HG03066 (cell line): ENCODE measurements around the gene IL1RAPL1.

Experiments
- ATAC-seq: cut with Tn5 transposase; IDR thresholded peaks from one replicate; pipeline ENCODE4 v1.9.1; 2021; ENCODE audit warnings: low read depth; ENCODE audit not compliant: unreplicated experiment

The IL1RAPL1 gene

DNA sequence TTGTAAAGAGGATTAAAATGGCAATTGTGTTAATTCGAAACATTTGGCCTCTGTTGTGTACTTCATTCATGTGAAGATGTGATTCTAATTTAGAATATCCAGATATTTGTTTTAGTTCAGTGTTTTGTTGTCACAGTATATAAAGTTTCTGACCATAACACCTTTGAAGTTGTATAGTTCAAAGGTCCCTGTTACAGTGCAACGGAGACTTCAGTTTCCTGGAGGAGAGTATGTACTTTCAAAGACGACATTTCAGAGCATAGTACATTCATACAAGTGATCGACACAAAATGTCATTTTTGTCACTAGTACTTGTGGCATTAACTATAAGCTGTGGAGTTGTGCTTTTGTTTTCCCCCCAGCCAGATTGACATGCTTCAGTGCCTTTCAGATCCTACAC is 1255.3 kb downstream of the IL1RAPL1 start:
- ATAC-seq = no peak

DNA sequence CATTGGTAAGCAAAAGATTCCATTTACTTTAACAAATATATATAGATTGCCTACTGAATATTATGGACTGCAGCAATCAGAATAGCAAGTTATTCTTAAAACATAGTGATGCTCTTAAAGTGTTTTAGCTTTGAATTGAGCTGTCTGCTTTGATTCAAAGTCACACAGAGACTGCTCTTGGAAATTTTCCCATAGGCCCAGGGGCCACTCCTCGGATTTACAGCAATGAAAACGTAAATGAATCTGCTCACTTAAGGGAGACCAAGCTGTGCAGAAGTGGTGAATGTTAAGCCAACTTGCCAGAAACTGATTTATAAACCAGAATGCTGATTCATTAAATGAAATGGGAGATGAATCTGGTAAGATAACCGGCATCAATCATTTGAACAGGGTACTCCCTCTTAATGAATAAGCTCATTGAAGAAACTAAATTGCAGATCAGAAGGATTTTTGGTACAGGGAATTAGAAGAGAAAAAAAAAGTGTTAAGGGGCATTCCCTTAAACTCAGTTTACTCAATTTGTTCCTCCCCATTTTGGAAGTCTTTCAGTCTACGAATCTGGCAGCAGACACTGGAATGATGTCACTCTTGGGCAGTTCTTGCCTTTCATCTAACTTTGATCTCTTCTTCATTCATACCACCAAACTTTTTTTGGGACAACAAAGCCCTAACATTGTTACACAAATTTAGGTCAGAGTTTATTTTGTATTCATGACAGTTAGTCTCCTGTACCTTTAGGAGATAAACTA is 1264.8 kb downstream of the IL1RAPL1 start:
- no peak for ATAC-seq

DNA sequence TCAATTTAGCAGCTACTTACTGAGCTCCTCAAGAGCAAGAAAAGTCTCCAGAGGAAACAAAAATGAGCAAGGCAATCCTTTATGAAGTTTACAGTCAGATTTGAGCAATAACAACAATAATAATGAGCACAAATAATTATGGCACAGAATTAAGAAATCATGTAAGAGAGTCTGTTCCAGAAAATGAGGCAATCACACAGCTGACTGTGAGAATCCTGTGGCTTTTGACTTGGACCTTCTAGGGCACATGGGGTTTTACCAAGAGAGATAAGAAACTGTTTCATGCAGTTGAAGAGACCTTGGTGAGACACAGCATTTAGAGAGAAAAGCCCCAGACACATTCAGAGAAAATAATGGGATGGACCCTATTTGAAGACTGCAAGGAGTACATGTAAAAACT is 1265.5 kb downstream of the IL1RAPL1 start:
- no peak for ATAC-seq

DNA sequence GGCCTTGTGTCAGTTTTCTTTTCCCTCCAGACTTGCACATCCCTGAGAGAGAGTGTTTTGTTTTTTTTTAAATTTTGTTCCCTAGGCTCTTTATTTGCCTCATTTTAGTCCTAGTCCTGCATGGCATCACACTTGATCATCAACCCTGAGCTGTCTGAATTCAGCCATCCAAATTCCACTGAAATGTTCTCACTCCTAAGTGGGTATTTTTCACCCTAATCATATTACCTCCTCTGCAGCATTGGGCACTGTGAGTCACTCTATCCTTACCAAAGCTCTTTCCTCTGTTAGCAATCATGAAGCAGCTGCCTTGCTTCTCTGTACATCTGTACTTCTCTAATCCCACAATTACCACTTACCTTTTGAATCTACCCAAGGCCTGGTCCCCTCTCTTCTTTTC is 1271.5 kb downstream of the IL1RAPL1 start:
- no peak for ATAC-seq

GRCh38 chrX:29862126-29862677 is 1275.0 kb downstream of the IL1RAPL1 start:
- no peak for ATAC-seq

GRCh38 chrX:29867971-29868370 is 1280.7 kb downstream of the IL1RAPL1 start:
- no peak for ATAC-seq

DNA sequence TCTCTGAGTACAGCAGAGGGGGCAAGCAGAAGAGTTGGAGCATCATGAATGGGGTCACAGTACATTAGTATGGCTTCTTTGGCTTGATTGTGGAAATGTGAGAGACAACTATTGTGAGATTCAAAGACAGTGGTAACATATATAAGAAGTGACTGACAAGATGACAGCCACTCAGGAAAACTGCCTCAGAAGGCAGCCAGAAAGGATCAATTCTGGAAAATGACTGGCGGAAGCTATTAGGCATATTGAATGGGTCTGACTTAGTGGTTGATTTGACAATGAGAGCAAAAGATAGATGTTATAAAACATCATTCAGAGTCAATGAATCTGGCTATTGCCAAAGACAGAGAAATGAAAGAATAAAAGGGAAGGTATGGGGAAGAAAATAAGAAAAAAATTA is 1282.6 kb downstream of the IL1RAPL1 start:
- ATAC-seq = no peak

GRCh38 chrX:29870608-29871007 is 1283.4 kb downstream of the IL1RAPL1 start:
- no peak for ATAC-seq

GRCh38 chrX:29872831-29873230 is 1285.6 kb downstream of the IL1RAPL1 start:
- no peak for ATAC-seq

DNA sequence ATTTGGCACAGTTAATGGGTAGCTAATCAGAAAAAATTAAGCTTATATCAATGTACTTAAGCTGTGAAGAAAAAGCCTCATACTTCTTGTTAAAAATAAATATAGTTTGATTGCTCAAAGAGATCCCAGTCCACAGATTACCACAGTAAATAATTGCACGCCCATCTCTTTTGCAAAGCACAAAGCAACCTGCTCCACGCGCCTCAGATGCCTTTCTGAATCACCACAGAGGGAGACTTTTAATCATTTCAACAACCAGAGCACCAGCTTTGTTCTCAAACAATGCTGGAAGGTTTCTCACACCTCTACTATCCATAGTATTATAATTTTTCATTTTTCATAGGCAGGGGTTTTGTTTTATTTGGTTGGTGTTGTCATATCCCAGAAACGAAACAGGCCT is 1289.5 kb downstream of the IL1RAPL1 start:
- ATAC-seq = no peak

DNA sequence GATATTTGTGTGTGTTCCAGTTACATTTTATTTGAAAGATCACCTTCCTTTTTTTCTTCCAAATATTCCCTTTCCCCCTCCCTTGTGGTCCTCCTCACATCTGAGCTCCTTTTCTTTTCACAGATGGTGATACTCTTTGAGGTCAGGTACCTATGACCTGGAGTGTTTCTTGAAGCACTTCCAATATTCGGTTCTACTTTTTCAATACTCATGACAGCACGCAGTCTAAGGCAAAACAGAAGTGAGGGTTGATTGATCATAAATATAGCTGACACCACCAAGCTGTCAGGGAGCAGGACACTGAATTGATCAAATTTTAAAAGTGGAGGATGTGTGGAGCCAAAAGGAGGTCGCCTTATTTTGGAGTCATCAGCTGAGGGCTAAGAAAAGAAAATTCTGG is 1293.7 kb downstream of the IL1RAPL1 start:
- ATAC-seq = no peak

DNA sequence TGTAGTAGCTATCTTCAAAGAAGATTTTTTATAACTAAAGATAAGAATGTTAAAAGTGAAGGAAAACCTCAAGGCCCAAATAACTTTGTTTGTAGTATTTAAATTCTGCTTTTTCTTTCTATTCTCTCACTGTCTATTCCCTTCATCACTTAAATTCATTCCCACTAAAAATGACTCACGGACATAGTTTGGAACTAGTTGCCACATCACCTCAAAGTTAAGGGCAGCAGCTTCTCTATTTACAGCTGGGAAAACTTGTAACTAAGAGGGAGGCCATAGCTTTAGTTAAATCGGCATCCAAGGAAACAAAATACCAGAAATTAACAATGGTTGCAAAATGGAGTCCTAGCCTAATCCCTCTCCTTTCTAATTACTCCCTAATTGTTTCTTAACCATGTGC is 1302.8 kb downstream of the IL1RAPL1 start:
- no peak for ATAC-seq

DNA sequence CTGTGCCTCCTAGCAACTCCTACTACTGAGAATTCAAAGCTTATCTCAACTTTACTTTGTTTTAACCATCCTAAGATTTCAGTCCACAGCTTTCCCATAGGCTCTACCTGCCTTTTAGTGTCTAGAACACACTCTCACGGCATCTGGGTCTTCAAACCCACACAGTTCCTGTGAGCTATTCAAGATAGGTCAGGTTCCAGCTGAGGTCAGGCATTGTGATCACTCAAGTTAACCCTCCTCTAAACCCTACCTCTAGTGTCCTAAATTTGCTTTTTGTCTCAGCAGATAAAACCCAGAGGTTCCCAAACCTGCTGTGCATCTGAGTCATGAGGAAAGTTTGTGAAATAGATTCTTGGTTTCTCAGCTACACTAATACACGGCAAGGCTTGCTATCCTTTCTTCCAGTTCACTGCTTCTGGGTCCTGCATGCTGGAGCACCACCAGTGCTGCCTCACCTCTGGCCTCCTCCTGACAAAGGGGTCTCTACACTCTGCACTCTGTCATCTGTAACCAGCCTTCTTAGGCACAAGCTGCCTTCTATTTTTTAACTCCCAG is 1303.5 kb downstream of the IL1RAPL1 start:
- no peak for ATAC-seq

GRCh38 chrX:29902004-29902403 is 1314.8 kb downstream of the IL1RAPL1 start:
- ATAC-seq = no peak

- ATAC-seq = no peak
Measured at GRCh38 chrX:29903360-29903759, 1316.1 kb downstream of the IL1RAPL1 start.

- no peak for ATAC-seq
Measured at GRCh38 chrX:29911673-29912072, 1324.4 kb downstream of the IL1RAPL1 start.

DNA sequence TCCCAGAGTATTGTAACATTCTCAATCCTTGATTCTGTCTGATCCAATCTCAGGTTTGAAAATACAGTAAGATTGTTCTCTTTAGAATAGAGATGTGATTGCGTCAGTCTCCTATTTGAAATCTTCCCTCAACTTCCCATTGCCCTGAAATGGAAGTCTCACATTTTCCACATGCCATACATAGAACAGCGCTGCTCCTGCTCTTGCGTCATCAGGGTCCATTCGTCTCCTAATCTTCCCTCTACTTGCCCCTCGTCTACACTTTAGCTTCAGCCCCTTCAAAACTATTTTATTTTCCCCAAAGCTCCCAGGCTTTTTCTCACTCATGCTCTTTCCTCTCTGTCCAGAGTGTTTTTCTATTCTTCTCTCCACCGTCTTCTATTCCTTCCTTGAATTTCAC is 1326.4 kb downstream of the IL1RAPL1 start:
- no peak for ATAC-seq

DNA sequence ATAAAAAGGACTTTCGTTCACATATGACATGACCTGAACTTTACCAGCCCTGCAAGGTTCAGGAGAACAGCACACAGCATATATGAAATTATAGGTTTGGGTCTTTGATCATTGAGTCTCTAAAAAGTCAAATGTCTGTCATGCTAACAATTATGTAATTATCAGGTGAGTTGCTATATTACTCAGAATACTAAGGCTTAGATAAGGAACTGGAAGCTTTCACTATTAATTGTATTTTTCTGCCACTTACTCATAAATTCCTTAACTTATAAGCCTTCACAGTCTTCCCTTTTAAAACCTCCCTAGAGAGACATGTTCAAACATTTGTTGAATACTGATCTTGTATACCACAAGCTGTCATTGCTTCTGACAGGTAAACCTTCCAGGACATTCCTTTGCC is 1335.4 kb downstream of the IL1RAPL1 start:
- no peak for ATAC-seq

DNA sequence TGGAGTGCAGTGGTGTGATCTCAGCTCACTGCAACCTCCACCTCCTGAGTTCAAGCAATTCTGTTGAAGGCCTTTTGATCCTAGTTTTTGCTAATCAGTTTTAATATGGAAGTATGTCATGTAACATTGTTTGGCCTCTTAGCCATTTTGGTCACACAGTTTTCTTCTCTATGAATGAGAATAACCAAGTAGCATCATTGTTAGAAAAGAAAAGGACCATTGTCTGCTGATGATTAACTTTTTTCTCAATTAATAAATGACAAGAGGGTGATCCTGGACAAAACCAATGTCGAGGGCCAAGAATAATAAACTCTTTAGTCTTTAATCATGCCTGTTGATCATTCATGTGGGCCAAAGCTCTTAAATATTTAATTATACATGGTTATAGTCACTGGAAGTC is 1338.8 kb downstream of the IL1RAPL1 start:
- ATAC-seq = no peak

GRCh38 chrX:29926659-29927058 is 1339.4 kb downstream of the IL1RAPL1 start:
- no peak for ATAC-seq

GRCh38 chrX:29935455-29935854 is 1348.2 kb downstream of the IL1RAPL1 start:
- ATAC-seq = no peak

DNA sequence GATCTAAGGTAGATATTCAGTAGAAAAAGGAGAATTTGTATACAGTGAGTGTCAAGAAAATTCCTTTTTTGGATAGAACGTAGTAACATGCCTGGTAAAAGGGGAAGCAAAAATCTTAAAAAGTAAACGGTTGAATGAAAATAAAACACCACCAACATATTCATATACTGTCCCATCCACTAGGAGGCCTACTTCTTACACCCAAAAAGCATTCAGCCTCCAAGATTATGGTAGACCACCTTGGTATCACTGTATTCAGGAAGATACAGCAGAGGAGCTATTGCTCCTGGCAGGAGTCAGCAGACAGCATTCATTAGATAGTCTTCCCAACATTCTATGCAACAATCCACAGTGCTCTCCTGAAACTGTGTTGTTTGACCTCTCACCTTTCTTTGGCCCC is 1353.5 kb downstream of the IL1RAPL1 start:
- no peak for ATAC-seq
